Measurements from ENCODE around the gene SLC29A1.

Gene SLC29A1

DNA sequence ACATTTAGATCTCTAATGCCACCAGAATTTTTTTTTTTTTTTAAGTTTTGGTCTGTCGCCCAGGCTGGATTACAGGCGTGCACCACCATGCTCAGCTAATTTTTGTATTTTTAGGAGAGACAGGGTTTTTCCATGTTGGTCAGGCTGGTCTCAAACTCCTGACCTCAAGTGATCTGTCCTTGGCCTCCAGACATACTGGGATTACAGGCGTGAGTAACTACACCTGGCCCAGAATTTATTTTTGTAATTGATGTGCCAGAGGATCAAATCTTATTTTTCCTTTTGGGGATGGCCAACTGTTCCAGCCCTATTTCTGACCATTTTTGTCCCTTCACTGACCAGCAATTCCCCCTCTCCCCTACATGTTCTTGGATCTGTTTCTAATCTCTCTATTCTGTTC, 24.7 kb upstream of the SLC29A1 start:
- DNase-seq (ENCODE audit: low read depth in 2 of 2) = no peak
- H3K4me3 ChIP-seq (replicated peaks in 1 of 2; ENCODE audit: low read depth in 2 of 2, low read length in 2 of 2) = no peak overlapping the region
- TF ChIP-seq, protein P1, sequence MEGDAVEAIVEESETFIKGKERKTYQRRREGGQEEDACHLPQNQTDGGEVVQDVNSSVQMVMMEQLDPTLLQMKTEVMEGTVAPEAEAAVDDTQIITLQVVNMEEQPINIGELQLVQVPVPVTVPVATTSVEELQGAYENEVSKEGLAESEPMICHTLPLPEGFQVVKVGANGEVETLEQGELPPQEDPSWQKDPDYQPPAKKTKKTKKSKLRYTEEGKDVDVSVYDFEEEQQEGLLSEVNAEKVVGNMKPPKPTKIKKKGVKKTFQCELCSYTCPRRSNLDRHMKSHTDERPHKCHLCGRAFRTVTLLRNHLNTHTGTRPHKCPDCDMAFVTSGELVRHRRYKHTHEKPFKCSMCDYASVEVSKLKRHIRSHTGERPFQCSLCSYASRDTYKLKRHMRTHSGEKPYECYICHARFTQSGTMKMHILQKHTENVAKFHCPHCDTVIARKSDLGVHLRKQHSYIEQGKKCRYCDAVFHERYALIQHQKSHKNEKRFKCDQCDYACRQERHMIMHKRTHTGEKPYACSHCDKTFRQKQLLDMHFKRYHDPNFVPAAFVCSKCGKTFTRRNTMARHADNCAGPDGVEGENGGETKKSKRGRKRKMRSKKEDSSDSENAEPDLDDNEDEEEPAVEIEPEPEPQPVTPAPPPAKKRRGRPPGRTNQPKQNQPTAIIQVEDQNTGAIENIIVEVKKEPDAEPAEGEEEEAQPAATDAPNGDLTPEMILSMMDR (IDR thresholded peaks at IDR 0.05; ENCODE audit: low read depth, low read length) = no peak

DNA sequence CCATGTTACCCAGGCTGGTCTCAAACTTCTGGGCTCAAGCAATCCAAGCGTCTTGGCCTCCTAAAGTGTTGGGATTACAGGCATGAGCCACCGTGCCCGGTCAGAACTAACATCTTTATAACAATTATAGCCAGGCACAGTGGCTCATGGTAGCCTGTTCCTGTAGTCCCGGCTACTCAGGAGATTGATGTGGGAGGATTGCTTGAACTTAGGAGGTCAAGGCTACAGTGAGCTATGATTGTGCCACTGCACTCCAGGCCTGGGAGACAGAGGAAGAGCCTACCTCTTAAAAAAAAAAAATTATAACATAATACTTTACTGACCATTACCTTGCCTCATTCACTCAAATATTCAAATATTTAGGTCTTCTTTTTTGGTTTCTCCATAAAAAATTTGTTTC, 23.5 kb upstream of the SLC29A1 start:
- no peak overlapping the region for H3K4me3 ChIP-seq (replicated peaks in 1 of 2; ENCODE audit: low read depth in 2 of 2, low read length in 2 of 2)
- TF ChIP-seq, protein P1 (IDR thresholded peaks at IDR 0.05; ENCODE audit: low read depth, low read length) = no peak

DNA sequence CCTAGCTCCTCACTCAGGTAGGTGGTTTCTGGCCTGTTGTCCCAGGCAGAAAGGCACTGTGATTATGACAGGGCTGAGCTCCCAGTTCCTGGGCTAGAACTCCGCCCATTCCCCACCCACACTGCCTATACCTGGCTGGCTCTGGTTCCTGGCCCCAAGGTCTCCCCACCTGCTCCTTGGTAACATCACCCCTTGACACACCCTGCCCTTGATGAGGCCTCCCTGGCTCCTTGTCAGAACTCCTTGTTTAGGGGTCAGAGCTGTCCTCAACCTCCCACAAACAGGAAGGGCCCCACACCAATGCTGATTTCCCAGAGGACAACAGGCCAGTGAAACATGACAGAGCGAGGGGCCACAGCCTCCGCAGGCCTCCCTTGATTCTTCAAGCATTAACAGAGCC, 22.2 kb upstream of the SLC29A1 start:
- TF ChIP-seq, protein P1 (IDR thresholded peaks at IDR 0.05; ENCODE audit: low read depth, low read length) = no peak
- no peak for DNase-seq (ENCODE audit: low read depth in 2 of 2)
- no peak overlapping the region for H3K4me3 ChIP-seq (replicated peaks in 1 of 2; ENCODE audit: low read depth in 2 of 2, low read length in 2 of 2)

More for the DNA sequence above, 23.5 kb upstream of the SLC29A1 start:
- no peak for DNase-seq (ENCODE audit: low read depth in 2 of 2)

DNA sequence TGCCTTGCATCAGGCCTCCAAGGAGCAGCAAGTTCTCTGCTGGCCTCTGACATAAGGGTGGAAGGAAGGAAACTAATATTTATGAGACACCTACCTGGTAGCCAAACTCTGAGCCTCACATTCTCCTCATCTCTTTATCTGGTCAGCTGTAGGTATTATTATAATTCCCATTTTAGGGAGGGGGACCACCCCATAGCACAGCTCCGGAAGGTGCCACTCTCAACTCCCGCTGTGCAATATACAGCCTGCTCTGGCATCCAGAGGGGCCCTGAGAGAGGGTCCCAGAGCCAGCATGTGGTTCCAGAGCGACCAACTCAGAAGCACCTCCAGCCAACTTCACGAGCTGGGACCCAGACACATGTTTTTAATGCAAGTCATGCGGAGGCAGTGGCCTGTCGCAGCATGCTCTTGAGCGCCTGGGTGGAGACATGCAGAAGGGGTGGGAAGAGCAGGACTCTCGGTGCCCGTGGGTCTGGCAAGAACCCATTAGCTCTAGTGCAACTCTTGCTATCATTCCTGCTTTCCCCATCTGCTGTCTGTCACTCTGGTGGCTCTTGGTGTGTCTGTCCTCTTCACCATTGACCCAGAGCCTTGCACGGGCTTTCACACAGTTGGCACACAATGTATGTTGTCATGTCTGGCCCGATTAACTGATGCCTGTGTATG, 21.6 kb upstream of the SLC29A1 start:
- DNase-seq (ENCODE audit: low read depth in 2 of 2) = no peak
- TF ChIP-seq, protein P1 (IDR thresholded peaks at IDR 0.05; ENCODE audit: low read depth, low read length) = no peak
- H3K4me3 ChIP-seq (replicated peaks in 1 of 2; ENCODE audit: low read depth in 2 of 2, low read length in 2 of 2) = no peak overlapping the region

DNA sequence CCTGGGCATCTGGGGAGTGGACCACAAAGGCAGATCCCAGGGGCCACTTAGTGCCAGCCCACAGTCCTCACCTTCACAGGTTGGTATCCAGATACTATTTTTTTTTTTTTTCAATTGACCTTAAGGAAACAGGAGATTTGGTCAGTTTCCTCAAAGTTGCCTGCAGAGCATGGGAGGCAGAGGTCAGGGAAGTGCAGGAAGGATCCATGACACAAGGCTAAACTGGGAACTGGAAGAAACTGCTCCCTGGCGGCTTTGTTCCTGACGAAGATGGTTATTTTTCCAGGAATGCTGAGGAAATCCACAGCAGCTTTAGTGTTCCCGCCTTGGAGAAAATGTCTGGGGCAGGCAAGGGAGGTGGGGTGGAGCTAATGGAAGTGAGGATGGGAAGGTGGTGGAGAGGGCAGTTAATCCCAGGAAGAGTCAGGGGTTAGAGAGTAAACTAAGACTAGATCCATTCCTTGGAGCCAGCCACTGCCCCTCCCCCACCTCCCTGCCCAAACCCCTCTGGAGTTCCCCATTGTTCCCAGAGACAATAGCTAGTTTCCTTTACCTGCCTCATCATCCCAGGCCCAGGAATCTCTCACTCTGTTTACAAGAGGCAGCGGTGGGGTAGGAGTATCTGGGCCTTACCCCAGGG, 20.9 kb upstream of the SLC29A1 start:
- TF ChIP-seq, protein P1 (IDR thresholded peaks at IDR 0.05; ENCODE audit: low read depth, low read length) = no peak
- no peak overlapping the region for H3K4me3 ChIP-seq (replicated peaks in 1 of 2; ENCODE audit: low read depth in 2 of 2, low read length in 2 of 2)
- DNase-seq (ENCODE audit: low read depth in 2 of 2) = no peak

DNA sequence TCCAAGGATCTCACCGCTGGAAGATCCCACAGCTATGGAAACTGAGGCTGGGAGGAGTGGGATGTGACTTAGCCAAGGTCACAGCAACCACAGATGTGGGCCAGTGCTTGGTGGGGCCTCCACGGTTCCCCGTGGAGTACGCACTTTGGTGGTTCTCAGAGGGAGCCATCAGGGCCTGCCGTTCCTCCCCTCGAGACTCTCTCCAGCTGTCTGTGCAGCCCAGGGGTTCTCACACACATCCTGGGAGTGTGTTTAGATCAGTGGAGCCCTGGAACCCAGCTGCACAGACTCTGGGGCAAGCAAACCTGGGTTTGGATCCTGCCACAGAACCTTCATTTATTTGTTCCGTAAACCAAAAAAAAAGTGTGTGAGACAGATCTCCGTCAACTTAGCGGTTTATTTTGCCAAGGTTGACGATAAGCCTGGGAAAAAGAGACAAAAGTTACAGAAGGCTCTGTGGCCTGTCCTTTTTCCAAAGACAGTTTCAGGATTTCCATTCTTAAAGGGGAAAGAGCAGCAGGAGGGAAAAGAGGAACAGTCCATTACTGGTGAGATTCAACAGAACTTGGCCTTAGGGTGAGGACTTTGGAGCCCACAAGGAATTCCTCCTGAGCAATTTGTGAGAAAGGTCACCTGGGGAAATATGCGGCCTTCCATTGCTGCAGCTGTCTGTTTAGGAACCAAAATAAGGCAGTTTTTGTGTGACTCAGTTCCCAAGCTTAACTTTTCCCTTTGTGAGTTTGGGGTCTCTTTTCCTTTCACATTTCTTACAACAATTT, 20.2 kb upstream of the SLC29A1 start:
- TF ChIP-seq, protein P1 (IDR thresholded peaks at IDR 0.05; ENCODE audit: low read depth, low read length) = no peak
- no peak for DNase-seq (ENCODE audit: low read depth in 2 of 2)
- H3K4me3 ChIP-seq (replicated peaks in 1 of 2; ENCODE audit: low read depth in 2 of 2, low read length in 2 of 2) = no peak overlapping the region
